ENCODE measurements around the gene PNPLA5.

PNPLA5 gene

DNA sequence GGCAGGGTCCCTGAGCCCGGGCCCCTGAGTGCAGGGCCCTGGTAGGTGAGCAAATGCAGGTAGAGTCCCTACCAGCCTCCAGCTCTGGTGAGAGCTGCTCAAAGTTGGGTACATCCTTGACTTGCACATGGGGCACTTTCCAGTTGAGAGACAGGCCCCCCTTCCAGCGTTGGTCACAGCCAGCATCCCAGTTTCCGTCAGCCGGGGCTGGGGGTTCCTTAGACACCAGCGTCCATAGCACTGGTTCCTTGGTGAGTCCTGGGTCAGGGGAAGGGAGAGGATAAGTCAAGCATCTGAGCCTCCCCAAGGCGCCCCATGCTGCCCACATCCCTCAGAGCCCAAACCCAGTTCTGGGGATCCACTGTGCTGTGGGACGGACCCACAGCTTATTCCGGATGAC lies 5.6 kb downstream of the PNPLA5 start (continued):
- TF ChIP-seq, protein P1, sequence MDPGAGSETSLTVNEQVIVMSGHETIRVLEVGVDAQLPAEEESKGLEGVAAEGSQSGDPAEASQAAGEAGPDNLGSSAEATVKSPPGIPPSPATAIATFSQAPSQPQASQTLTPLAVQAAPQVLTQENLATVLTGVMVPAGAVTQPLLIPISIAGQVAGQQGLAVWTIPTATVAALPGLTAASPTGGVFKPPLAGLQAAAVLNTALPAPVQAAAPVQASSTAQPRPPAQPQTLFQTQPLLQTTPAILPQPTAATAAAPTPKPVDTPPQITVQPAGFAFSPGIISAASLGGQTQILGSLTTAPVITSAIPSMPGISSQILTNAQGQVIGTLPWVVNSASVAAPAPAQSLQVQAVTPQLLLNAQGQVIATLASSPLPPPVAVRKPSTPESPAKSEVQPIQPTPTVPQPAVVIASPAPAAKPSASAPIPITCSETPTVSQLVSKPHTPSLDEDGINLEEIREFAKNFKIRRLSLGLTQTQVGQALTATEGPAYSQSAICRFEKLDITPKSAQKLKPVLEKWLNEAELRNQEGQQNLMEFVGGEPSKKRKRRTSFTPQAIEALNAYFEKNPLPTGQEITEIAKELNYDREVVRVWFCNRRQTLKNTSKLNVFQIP (CRISPR knock-in tag; IDR thresholded peaks at IDR 0.05; ENCODE audit: borderline replicate concordance, low read depth): no peak
- TF ChIP-seq BACH2 (CRISPR knock-in tag; IDR thresholded peaks at IDR 0.05; ENCODE audit: borderline replicate concordance): no peak
- no peak for TF ChIP-seq ISL1 (CRISPR knock-in tag; IDR thresholded peaks at IDR 0.05)
- TF ChIP-seq, protein P2, sequence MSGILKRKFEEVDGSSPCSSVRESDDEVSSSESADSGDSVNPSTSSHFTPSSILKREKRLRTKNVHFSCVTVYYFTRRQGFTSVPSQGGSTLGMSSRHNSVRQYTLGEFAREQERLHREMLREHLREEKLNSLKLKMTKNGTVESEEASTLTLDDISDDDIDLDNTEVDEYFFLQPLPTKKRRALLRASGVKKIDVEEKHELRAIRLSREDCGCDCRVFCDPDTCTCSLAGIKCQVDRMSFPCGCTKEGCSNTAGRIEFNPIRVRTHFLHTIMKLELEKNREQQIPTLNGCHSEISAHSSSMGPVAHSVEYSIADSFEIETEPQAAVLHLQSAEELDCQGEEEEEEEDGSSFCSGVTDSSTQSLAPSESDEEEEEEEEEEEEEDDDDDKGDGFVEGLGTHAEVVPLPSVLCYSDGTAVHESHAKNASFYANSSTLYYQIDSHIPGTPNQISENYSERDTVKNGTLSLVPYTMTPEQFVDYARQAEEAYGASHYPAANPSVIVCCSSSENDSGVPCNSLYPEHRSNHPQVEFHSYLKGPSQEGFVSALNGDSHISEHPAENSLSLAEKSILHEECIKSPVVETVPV (CRISPR knock-in tag; IDR thresholded peaks at IDR 0.05): no peak
- TF ChIP-seq, protein P3, sequence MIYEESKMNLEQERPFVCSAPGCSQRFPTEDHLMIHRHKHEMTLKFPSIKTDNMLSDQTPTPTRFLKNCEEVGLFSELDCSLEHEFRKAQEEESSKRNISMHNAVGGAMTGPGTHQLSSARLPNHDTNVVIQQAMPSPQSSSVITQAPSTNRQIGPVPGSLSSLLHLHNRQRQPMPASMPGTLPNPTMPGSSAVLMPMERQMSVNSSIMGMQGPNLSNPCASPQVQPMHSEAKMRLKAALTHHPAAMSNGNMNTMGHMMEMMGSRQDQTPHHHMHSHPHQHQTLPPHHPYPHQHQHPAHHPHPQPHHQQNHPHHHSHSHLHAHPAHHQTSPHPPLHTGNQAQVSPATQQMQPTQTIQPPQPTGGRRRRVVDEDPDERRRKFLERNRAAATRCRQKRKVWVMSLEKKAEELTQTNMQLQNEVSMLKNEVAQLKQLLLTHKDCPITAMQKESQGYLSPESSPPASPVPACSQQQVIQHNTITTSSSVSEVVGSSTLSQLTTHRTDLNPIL (CRISPR knock-in tag; IDR thresholded peaks at IDR 0.05; ENCODE audit: low read depth): no peak

DNA sequence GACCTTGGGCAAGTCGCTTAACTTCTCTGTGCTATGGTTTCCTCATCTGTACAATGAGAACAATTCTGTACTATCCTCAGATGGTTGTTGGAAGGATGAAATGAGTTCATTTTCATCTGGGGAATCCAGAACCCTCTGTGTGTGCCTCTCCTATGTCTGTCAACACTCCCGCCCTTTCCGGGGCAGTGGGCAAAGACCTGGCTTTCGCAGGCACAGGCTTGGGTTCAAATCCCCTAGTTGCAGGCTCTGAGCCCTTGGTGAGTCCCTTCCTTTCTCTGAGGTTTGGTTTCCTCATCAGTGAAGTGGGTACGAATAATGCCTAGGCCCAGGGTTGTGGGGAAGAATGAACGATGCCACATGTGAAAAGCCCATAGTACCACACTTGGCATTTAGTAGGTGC lies 6.0 kb downstream of the PNPLA5 start:
- no peak for ATAC-seq
- TF ChIP-seq ESRRG (CRISPR knock-in tag; IDR thresholded peaks at IDR 0.05): no peak
- TF ChIP-seq TCF4 (CRISPR knock-in tag; IDR thresholded peaks at IDR 0.05; ENCODE audit: borderline replicate concordance): no peak
- TF ChIP-seq ZC3H10 (CRISPR knock-in tag; IDR thresholded peaks at IDR 0.05): no peak

DNA sequence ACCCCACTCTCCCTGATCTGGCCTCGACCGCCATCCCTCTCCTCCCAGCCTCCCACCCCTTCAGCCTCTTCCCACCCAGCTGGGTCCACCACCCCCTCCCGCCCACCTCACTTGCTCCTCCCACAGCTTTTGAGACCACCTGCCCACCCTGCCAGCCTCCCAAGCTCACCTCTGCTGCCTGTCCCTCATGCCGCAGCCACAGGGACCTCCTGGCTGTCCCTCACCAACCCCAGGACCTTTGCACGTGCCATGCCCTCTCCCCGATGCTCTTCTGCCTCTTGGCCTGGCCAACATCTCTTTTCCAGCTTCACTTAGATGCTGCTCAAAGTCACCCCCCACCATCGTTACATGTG lies 6.5 kb downstream of the PNPLA5 start:
- no peak for ATAC-seq
- TF ChIP-seq, protein P2 (CRISPR knock-in tag; IDR thresholded peaks at IDR 0.05): no peak
- TF ChIP-seq, protein P4, sequence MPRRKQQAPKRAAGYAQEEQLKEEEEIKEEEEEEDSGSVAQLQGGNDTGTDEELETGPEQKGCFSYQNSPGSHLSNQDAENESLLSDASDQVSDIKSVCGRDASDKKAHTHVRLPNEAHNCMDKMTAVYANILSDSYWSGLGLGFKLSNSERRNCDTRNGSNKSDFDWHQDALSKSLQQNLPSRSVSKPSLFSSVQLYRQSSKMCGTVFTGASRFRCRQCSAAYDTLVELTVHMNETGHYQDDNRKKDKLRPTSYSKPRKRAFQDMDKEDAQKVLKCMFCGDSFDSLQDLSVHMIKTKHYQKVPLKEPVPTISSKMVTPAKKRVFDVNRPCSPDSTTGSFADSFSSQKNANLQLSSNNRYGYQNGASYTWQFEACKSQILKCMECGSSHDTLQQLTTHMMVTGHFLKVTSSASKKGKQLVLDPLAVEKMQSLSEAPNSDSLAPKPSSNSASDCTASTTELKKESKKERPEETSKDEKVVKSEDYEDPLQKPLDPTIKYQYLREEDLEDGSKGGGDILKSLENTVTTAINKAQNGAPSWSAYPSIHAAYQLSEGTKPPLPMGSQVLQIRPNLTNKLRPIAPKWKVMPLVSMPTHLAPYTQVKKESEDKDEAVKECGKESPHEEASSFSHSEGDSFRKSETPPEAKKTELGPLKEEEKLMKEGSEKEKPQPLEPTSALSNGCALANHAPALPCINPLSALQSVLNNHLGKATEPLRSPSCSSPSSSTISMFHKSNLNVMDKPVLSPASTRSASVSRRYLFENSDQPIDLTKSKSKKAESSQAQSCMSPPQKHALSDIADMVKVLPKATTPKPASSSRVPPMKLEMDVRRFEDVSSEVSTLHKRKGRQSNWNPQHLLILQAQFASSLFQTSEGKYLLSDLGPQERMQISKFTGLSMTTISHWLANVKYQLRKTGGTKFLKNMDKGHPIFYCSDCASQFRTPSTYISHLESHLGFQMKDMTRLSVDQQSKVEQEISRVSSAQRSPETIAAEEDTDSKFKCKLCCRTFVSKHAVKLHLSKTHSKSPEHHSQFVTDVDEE (CRISPR knock-in tag; IDR thresholded peaks at IDR 0.05): no peak
- no peak for TF ChIP-seq ARNTL (CRISPR knock-in tag; IDR thresholded peaks at IDR 0.05; ENCODE audit: borderline replicate concordance, low read depth)
- no peak for TF ChIP-seq OSR1 (CRISPR knock-in tag; IDR thresholded peaks at IDR 0.05)
- no peak for TF ChIP-seq PPARA (CRISPR knock-in tag; IDR thresholded peaks at IDR 0.05; ENCODE audit: borderline replicate concordance)
- TF ChIP-seq, protein P1 (CRISPR knock-in tag; IDR thresholded peaks at IDR 0.05; ENCODE audit: borderline replicate concordance, low read depth): no peak
- TF ChIP-seq CSDC2 (CRISPR knock-in tag; IDR thresholded peaks at IDR 0.05): no peak
- TF ChIP-seq, protein P3 (CRISPR knock-in tag; IDR thresholded peaks at IDR 0.05; ENCODE audit: low read depth): no peak
- TF ChIP-seq ESRRG (CRISPR knock-in tag; IDR thresholded peaks at IDR 0.05): no peak
- TF ChIP-seq GLIS3 (CRISPR knock-in tag; IDR thresholded peaks at IDR 0.05): no peak
- TF ChIP-seq TCF4 (CRISPR knock-in tag; IDR thresholded peaks at IDR 0.05; ENCODE audit: borderline replicate concordance): no peak
- no peak for TF ChIP-seq RARB (CRISPR knock-in tag; IDR thresholded peaks at IDR 0.05)

Measured in SK-N-SH treated with all-trans-retinoic acid at 6 μM for 48 hours (cell line).